ENCODE results near the gene SIGLEC1. TPM values are rescaled to one million over a fixed set of nuclear protein-coding genes. Genes with fewer than 3 reads are reported as not detected.

The SIGLEC1 gene
- total and polyA plus RNA-seq, 2 of the 4 experiments (the other 2 are of a cell fraction) = not detected

DNA sequence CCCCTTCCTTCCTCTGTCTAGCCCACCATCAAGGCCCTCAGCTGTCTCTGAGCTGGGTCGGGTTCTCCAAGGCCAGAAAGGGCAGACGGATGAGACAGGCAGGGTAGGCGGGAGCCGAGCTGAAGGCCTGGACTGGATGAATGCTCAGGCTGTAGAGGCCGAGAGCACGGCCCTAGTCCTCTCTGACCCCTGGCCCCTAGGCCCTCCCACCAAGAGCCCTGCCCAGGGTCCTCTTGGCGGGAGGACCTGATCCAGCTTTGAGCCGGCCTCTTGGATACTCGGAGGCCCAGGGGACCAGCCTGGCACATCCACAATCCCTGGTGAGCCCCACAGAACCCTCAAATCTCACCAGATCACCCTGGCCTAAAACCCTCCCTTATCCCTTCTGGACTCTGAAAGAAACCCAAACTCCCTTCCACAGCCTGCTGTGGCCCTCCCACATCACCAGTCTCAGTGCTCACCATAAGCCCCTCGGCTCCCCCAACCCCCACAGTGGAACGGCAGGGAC lies 47.0 kb upstream of the SIGLEC1 start:
- POLR2A ChIA-PET (ENCODE audit: unreplicated experiment) = no interaction called here

More for the DNA sequence above, 47.0 kb upstream of the SIGLEC1 start:
- Histone ChIP-seq H3K79me1 (ENCODE audit: low read depth in 1 of 2, low read length in 2 of 2) (peaks cover 3 to 26% of the 10 kb centered on the region in 2 experiments; a peak in 3 of 4 replicates), H3K9me1 (ENCODE audit: insufficient read depth, low read length) (peaks cover 5% of the 10 kb centered on the region), H3K56ac (ENCODE audit: extremely low read depth, insufficient read depth, low read length) (no peak overlapping the region), H2BK5ac (ENCODE audit: low read depth, low read length, poor library complexity, severe bottlenecking) (no peak overlapping the region), H4K91ac (ENCODE audit: insufficient read depth, low read depth, low read length) (no peak overlapping the region), H3K23ac (ENCODE audit: low read depth, low read length) (no peak overlapping the region), H3K36me3 (ENCODE audit: control insufficient read depth, insufficient read depth, low read length) (peaks cover 9% of the 10 kb centered on the region; the same call in 1 of the 2 replicates), H2BK20ac (ENCODE audit: low read depth, low read length) (no peak overlapping the region), H4K20me1 (ENCODE audit: insufficient read depth, low read length) (peaks cover 9% of the 10 kb centered on the region; the same call in 1 of the 2 replicates), H2AK9ac (replicated peaks; ENCODE audit: low read depth, low read length, poor library complexity) (no peak overlapping the region), H4K8ac (ENCODE audit: low read depth in 2 of 2, low read length in 2 of 2) (no peak overlapping the region), H3K14ac (replicated peaks; ENCODE audit: low read depth, low read length) (no peak overlapping the region), H3K4me3 (ENCODE audit: insufficient read depth, low read depth, low read length) (no peak overlapping the region), H3K27me3 (ENCODE audit: control insufficient read depth, insufficient read depth, low read length) (no peaks in the 10 kb centered on the region), H3K4me1 (ENCODE audit: control insufficient read depth, insufficient read depth, low read length) (no peaks in the 10 kb centered on the region; the same call in 1 of the 2 replicates), H3K9ac (ENCODE audit: low read depth, low read length) (no peak overlapping the region), H3K4me2 (ENCODE audit: low read depth, low read length) (no peak overlapping the region), H4K5ac (ENCODE audit: low read depth, low read length) (no peak overlapping the region), H2AK5ac (ENCODE audit: low read depth, low read length) (no peak overlapping the region), H3K9me3 (ENCODE audit: control insufficient read depth, insufficient read depth, low read length) (no peaks in the 10 kb centered on the region), H2BK120ac (ENCODE audit: low read depth, low read length) (no peak overlapping the region), H3K18ac (ENCODE audit: low read depth, low read length) (no peak overlapping the region), H2BK15ac (ENCODE audit: low read depth, low read length) (no peak overlapping the region), H2AFZ (replicated peaks; ENCODE audit: low read length, poor library complexity) (no peak overlapping the region), H3K4ac (ENCODE audit: low read depth, low read length) (no peak overlapping the region), H3K27ac (ENCODE audit: insufficient read depth, low read length) (no peak overlapping the region)
- dilution Hi-C loops (cut with HindIII; ENCODE audit: low sequenced_read_pairs, unreplicated experiment) = no loop called here
- DNase-seq (no peak), ATAC-seq (ENCODE audit: low read depth) (no peak)
- no TSS peak for BruUV-seq (replicated peaks)
- intact Hi-C loops (cut with micrococcal nuclease) = no loop called here
- no peak for TF ChIP-seq RCOR1 (IDR thresholded peaks at IDR 0.05; ENCODE audit: insufficient replicate concordance, low read length)
- no peak for TF ChIP-seq SMC3 (IDR thresholded peaks at IDR 0.05; ENCODE audit: low read depth, low read length)
- TF ChIP-seq RAD21 (IDR thresholded peaks at IDR 0.05; ENCODE audit: low read length) = no peak
- no peak for TF ChIP-seq CHD1 (IDR thresholded peaks at IDR 0.05; ENCODE audit: low read depth, low read length)
- no peak for TF ChIP-seq BHLHE40 (IDR thresholded peaks at IDR 0.05; ENCODE audit: low read depth, low read length)
- no peak for TF ChIP-seq MXI1 (IDR thresholded peaks at IDR 0.05; ENCODE audit: borderline replicate concordance, low read depth, low read length)
- no peak for TF ChIP-seq CEBPB (IDR thresholded peaks at IDR 0.05; ENCODE audit: low read depth, low read length)
- TF ChIP-seq NFE2L2 (IDR thresholded peaks at IDR 0.05; ENCODE audit: low read depth, low read length) = no peak
- TF ChIP-seq, protein P1, sequence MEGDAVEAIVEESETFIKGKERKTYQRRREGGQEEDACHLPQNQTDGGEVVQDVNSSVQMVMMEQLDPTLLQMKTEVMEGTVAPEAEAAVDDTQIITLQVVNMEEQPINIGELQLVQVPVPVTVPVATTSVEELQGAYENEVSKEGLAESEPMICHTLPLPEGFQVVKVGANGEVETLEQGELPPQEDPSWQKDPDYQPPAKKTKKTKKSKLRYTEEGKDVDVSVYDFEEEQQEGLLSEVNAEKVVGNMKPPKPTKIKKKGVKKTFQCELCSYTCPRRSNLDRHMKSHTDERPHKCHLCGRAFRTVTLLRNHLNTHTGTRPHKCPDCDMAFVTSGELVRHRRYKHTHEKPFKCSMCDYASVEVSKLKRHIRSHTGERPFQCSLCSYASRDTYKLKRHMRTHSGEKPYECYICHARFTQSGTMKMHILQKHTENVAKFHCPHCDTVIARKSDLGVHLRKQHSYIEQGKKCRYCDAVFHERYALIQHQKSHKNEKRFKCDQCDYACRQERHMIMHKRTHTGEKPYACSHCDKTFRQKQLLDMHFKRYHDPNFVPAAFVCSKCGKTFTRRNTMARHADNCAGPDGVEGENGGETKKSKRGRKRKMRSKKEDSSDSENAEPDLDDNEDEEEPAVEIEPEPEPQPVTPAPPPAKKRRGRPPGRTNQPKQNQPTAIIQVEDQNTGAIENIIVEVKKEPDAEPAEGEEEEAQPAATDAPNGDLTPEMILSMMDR (conservative IDR thresholded peaks at IDR 0.05; ENCODE audit: low read depth, low read length) = no peak
- no peak for TF ChIP-seq RFX5 (IDR thresholded peaks at IDR 0.05; ENCODE audit: low read depth, low read length)
- TF ChIP-seq FOS (IDR thresholded peaks at IDR 0.05; ENCODE audit: low read depth, low read length) = no peak
- TF ChIP-seq MAFK (IDR thresholded peaks at IDR 0.05; ENCODE audit: low read depth, low read length) = no peak
- TF ChIP-seq MAZ (IDR thresholded peaks at IDR 0.05; ENCODE audit: borderline replicate concordance, low read depth, low read length) = no peak
- TF ChIP-seq, protein P2, sequence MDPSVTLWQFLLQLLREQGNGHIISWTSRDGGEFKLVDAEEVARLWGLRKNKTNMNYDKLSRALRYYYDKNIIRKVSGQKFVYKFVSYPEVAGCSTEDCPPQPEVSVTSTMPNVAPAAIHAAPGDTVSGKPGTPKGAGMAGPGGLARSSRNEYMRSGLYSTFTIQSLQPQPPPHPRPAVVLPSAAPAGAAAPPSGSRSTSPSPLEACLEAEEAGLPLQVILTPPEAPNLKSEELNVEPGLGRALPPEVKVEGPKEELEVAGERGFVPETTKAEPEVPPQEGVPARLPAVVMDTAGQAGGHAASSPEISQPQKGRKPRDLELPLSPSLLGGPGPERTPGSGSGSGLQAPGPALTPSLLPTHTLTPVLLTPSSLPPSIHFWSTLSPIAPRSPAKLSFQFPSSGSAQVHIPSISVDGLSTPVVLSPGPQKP (IDR thresholded peaks at IDR 0.05; ENCODE audit: borderline replicate concordance, low read depth, low read length) = no peak
- TF ChIP-seq, protein P3, sequence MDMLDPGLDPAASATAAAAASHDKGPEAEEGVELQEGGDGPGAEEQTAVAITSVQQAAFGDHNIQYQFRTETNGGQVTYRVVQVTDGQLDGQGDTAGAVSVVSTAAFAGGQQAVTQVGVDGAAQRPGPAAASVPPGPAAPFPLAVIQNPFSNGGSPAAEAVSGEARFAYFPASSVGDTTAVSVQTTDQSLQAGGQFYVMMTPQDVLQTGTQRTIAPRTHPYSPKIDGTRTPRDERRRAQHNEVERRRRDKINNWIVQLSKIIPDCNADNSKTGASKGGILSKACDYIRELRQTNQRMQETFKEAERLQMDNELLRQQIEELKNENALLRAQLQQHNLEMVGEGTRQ (IDR thresholded peaks at IDR 0.05; ENCODE audit: low read depth, low read length) = no peak
- in situ Hi-C loops (cut with MboI; ENCODE audit: low sequenced_read_pairs) = no loop called here
- WGBS, 2 experiments (ENCODE audit: extremely low coverage in 2 of 2, insufficient read length in 1 of 2) = 70% methylated on average over 8 of the region's 11 CpGs; no CpG with 5 or more reads in 1 of the 2 experiments
- CTCF ChIA-PET = interaction anchor here (1.0 kb wide), 1 partner anchor 8 kb away, joined by 3 read pairs; the partner anchor contains the start of gene ADISSP

Measured in IMR-90 (cell line).